ENCODE data around the gene KIF17.

Gene KIF17

DNA sequence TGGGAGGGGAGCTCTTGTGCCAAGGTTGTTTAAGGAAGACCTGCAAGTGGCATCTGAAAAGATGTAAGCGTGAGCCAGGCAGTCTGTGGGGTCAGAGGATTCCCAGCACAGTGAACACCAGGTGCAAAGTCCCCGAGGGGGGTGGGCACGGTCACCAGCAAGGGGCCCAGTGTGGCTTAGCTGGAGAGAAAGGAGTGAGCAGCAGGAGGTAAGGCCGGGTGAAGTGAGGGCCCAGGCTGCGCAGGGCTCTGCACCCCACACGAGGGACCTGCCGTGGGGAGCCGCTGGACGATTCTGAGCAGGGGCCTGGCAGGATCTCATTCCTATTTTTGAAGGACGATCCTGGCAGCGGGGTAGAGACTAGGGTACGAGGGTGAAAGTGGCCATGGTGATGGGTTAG is 60.8 kb downstream of the KIF17 start:
- DNase-seq: no peak

DNA sequence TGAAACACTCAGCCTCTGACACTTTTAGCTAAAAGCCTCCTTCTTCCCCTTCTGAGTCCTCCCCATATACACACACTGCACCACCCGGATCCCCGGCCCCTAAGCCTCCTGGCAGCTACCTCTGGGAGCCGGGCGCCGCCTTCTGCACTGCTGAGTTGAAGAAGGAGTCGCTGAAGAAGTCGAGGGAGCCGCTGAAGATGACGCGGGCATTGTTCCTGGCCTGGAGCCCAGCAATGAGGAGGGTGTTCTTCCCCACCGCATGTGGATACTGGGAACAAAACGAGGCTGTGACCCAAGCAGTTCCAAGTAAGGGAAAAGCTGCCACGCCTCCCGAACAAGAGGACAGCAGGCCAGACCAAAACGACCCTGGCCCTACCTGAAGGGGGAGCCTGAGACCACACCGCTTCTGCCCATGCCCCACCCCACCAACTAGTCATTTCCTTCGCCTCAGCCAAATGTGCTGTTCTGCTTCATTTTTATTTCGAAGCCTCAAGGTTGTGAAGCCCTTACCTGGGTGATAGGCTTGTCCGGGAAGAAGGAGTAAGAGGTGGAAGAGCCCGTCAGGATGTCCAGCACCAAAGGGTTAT is 63.6 kb downstream of the KIF17 start:
- DNase-seq: no peak

DNA sequence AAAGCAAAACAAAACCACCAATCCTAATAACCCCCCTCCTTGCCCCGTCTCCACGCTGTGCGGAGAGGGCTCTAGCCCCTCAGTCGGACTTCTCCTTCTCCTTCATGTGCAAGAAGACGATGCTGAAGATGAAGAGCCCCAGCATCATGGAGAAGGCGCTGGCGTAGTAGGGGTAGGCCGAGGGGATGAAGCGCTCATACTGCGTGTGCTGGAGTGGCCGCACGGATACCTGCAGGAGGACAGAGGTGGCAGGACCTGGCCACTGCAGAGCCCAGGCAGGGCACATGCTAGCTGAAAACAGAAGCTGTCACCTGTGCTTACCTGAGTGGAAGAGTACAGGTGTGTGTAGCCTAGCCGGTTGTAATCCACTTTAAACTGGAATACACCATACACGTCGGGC is 65.5 kb downstream of the KIF17 start:
- no peak for DNase-seq

DNA sequence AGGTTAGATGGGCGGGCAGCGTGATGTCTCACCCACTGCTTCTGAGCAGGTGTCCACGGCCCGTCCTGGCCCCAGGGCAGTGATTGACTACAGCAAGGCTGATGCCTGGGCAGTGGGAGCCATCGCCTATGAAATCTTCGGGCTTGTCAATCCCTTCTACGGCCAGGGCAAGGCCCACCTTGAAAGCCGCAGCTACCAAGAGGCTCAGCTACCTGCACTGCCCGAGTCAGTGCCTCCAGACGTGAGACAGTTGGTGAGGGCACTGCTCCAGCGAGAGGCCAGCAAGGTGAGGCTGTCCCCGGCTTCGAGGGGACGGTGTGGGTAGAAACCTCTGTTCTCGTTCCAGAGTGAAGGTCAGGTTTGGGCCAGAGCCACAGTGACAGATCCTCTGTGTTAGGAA is 68.9 kb downstream of the KIF17 start:
- no peak for DNase-seq

DNA sequence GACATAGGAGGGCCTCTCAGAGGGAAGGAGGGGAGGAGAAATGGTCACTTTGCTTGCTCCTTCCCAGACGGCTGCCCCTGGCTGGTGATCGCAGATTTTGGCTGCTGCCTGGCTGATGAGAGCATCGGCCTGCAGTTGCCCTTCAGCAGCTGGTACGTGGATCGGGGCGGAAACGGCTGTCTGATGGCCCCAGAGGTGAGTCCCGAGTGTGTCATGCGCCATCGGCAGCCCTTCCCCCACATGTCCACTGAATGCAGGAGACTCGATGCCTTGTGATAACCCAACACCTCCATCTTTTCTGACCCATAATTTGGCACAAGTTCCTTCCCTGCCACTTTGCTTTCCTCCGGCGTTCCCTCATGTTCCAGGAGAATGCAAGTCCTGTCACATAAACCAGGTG is 69.4 kb downstream of the KIF17 start:
- no peak for DNase-seq

DNA sequence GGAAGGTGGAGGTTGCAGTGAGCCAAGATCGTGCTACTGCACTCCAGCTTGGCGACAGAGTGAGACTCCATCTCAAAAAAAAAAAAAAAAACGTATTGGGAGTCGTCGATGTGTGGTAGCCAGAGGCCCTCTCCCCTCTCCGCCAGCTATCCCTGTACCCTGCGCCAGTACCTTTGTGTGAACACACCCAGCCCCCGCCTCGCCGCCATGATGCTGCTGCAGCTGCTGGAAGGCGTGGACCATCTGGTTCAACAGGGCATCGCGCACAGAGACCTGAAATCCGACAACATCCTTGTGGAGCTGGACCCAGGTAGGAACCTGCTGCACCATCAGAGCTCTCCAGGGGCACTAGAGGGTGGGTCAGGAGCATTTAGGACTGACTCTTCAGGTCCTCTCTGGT is 72.4 kb downstream of the KIF17 start:
- no peak for DNase-seq

DNA sequence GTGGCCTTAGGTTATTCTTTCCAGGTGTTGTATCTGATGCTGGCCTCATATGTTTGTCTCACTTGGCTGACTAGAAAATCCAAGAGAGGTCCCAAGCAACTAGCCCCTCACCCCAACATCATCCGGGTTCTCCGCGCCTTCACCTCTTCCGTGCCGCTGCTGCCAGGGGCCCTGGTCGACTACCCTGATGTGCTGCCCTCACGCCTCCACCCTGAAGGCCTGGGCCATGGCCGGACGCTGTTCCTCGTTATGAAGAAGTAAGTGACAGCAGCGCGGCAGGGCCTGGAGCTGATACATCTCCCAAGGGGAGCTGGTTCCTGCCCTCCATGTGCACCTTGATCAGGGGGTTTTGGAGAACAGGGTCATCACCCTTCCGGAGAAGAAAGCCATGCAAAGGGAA is 73.4 kb downstream of the KIF17 start:
- no peak for DNase-seq

DNA sequence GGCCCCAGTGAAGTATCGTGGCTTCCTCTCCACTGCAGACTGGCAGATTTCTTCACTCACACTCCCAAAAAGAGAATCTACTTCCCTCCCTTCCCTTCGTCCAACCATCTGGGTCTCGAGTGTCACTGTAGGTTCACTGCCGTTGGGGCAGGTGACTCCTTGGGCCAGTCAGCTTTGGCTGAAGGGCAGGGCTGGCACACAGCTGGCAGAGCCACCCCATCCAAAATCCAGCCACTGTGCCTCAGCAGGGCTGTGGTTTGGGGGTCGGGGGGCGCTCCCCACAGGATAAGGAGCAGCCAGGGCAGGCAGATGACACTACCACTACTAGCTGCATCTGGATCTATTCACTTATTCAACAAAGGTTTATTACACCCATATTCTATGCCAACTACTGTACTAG is 74.7 kb downstream of the KIF17 start:
- no peak for DNase-seq

DNA sequence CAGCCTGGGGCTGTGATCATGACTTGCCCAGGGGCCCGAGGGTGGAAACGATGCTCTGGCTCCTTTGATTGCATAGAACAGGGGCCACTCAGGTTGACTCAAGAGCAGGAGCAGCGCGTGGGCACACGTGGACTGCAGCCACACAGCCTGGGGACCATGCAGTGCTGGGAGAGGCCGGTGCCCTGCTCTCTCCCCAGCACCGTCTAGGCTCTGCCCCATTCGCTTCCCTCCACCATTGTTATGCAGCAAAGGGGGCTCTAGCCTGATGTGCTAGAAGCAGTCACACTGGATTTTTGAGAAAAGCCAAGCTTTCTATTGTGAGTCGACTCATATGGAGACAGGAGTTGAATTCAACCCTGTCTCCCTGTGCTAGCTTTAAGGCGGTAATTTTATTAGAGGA is 75.8 kb downstream of the KIF17 start:
- no peak for DNase-seq

DNA sequence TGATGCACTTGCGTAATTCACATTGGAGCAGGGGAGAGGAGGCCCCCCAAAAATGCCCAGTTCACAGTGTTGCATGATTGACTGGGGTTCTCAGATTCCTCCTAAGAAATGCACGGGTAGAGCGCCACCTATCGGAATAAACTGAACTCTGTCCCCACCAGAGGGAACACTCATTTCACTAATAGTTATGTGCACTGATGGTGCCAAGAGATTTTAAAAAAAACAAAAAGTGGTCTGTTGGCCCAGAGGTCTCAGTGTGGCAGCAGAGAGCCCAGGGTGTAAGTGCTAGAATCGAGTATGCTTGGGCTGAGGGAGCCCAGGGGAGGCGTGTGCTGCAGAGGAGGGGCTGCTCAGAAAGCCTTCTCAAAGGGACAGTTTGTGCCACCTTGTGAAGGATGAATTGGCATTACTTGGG is 77.6 kb downstream of the KIF17 start:
- peak; percentile 64 for DNase-seq

DNA sequence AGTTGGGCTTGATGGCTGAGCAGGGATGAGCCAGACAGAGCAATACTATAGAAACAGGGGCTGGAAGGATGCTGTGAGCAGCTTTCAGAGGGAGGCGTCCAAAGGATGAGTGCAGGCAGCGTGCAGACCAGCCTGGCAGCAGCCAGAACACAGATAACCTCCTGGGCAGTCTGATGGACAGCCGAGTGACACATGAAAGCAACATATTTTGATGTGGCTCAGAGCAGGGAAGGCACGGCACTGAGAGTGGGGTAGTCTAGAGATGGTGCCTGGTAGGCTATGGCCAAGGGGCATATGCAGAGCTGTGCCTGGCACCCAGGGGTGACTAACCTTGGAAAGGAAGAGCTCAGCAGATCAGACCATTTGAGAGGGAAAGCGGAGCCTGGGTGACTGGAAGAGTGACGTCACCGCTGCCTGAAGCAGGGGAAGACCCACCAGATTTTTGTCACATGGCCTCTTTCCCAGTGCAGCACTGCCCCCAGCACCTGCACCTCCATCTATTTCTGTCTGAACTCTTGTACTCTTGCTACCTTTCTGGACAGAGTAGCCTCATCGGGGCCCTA is 80.9 kb downstream of the KIF17 start:
- DNase-seq: no peak

DNA sequence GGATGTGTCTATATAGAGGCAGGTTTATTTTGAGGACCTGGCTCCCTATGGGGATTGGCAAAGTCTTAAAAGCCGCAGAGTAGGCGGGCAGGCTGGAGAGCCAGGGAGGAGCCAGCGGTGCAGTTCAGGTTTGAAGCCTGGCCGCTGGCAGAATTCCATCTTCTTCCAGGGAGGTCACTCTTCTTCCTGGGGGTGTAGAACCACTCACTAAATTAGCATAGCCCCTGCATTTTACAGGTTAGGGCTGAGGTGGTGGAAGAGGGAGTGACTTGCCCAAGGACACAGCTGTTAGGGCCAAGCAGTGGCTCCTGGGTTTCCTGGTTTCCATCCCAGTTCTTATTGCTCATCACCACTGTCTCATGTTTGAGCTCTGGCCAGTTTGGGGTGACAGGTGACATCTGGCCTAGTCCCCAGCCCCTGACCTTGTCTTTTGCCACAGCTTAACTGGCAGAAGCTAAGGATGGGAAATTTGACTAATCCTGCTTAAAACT is 83.2 kb downstream of the KIF17 start:
- peak; percentile 33 for DNase-seq

DNA sequence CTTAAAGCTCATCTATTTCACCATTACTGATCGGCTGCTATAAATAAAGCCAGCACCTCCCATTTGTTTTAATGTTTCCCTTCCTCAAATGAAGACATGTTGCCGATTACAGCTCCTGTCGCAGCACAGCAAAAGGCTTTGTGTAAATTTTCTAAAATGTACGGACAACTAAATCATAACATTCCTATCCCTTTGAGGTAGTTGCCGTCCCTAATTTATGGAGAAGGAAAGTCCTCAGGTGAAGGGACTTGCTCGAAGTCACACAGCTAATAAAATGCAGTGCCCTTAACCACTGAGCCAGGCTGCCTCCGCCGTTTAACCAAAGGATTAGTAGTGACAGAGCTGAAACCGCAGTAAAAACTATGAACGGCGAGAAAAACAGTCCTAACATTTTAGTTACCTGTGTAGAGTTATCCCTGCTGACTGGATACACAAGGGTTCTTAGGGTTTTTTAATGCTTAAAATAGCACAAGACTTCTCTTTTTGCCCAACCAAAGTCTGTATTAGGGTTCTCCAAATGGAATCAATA is 83.7 kb downstream of the KIF17 start:
- no peak for DNase-seq

DNA sequence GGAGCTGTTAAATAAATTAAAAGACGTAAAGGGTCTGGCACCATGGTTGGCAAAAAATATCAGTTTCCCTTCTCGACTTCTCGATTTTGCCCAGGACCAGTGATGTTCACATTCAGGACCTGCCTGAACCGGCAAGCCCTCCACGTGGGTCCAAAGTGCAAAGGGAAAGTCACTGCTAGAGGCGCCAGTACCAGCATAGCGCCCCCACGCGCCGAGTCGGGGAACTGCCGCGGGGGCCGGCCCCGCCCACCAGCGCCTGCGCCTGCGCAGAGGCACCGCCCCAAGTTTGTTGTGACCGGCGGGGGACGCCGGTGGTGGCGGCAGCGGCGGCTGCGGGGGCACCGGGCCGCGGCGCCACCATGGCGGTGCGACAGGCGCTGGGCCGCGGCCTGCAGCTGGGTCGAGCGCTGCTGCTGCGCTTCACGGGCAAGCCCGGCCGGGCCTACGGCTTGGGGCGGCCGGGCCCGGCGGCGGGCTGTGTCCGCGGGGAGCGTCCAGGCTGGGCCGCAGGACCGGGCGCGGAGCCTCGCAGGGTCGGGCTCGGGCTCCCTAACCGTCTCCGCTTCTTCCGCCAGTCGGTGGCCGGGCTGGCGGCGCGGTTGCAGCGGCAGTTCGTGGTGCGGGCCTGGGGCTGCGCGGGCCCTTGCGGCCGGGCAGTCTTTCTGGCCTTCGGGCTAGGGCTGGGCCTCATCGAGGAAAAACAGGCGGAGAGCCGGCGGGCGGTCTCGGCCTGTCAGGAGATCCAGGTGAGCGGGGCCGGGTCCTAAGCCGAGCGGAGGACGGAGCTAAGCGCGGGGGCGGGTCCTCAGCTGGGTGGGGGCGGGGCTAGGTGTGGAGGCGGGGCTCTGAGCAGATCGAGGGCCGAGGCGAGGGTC is 84.4 kb downstream of the KIF17 start, which contains the start of gene PINK1:
Gene PINK1 (plus strand): TSS at position 269 of the 875 bp plus-strand sequence. CDS start 91 bp downstream, at position 360.
- DNase-seq: peak; percentile 96

DNA sequence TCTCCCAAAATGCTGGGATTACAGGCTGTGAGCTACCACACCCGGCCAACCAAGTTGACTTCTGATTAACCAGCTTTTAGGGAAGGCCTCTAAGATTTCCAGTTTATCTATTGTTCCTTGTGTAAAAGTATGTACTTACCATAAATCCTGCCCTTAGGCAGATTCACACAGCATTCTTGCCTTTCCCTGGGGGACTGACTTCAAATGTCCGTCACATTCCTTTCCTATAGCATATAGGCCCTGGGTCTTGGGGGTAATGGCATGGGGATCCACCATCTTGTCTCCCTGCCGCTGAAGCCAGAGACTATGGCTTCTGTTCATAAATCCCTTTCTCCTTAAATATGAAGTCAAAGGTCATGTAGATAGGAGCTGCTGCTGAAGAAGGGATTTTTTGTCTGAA is 85.4 kb downstream of the KIF17 start:
- no peak for DNase-seq

DNA sequence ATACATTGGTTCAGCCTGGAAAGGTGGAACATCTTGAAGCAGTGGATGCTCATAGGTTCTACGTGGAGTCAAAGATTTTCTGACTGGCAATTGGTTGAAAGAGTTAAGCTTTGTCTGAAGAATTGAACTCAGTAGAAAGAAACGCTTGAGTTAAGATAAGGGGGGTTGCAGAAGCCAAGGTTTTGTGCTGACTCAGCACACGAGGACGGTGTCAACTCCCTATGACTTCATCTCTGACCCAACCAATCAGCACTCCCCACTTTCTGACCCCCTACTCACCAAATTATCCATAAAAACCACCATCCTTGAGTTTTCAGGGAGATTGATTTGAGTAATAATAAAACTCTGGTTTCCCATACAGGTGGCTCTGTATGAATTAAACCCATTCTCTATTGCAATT is 87.1 kb downstream of the KIF17 start:
- DNase-seq: no peak

DNA sequence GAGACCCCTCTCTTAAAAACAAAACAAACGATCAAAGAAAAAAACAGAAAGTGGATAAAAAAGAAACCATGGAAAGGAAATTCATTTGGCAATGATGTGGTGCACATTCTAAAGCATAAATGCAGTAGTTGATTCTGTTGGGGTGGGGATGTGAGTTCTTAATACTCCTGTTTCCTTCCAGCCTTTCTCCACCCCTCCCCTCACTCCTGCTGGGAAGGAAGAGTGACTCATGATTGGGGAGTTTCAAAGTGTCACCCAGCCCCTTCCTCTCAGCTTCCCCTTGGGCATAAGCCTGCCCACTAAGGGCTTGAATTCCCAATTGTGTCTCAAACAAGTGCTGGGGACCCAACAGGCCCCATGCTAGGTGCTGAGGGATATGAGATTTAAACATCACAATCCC is 91.3 kb downstream of the KIF17 start:
- DNase-seq: no peak

DNA sequence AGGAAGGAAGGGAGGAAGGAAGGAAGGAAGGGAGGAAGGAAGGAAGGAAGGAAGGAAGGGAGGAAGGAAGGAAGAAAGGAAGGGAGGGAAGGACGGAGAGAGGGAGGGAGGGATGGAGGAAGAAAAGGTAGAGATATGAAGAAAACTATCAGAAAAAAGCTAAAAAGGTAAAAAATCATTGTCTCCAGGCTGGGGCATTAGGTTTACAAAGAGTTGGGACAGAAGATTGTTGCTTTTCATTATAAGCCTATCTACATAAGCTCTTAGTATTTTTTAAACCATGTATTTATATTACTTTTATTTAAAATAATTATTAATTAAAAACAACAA is 91.7 kb downstream of the KIF17 start:
- no peak for DNase-seq

DNA sequence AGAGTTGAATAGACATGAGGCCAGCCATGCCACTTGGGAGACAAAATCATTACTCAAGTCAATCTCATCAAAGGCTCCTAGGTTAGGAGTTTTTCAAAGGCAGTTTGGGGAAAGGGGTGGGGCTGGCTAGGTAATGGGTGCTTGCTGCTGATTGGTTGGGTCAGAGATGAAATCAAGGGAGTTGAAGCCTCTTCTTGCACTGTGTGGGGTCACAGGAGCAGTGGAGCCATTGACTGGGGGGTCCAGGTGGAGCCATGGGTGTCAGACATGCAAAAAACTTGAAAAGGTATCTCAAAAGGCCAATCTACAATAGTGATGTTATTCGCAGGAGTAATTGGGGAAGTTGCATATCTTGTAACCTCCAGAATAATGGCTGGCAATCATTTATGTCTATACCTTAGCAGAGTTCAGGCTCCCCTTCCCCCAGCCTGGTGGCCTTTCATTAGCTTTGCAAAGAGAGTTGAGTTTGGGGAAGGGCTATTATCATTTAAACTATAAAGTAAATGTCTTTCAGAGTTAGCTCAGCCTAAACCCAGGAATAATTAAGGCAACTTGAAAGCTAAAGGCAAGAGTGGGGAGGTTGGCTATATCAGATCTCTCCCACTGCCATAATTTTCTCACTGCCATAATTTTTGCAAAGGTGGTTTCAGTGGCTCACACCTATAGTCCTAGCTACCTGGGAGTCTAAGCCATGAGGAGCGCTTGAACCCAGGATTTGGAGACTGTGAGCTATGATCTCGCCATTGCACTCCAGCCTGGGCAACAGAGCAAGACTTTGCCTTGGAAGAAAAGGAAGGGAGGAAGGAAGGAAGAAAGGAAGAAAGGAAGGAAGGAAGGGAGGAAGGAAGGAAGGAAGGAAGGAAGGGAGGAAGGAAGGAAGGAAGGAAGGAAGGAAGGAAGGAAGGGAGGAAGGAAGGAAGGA is 92.4 kb downstream of the KIF17 start:
- DNase-seq: no peak

DNA sequence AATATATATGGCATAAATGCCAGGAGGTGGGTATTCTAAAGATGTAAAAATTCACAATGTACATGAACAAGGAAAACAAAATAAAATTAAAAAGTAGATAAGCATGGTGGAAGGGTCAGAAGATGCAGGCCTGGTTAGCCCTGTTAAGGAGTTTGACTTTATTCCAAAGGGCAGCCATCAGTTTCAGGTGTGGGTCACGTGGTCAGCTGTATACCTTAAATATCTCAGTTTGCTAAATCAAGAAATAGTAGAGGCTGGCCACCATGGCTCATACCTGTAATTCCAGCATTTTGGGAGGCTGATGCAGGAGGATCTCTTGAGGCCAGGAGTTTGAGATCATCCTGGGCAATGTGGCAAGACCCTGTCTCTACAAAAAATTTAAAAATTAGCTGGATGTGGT is 93.1 kb downstream of the KIF17 start:
- no peak for DNase-seq

DNA sequence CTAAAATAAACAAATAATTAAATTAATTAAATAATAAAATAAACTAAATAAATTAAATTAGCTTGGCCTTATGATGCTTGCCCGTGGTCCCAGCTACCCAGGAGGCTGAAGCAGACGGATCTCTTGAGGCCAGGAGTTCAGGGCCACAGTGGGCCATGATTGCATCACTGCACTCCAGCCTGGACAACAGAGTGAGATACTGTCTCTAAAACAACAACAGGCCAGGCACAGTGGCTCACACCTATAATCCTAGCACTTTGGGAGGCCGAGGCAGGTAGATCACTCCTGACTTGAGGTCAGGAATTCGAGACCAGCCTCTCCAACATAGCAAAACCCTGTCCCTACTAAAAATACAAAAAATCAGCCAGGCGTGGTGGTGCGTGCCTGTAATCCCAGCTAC is 96.8 kb downstream of the KIF17 start:
- no peak for DNase-seq

DNA sequence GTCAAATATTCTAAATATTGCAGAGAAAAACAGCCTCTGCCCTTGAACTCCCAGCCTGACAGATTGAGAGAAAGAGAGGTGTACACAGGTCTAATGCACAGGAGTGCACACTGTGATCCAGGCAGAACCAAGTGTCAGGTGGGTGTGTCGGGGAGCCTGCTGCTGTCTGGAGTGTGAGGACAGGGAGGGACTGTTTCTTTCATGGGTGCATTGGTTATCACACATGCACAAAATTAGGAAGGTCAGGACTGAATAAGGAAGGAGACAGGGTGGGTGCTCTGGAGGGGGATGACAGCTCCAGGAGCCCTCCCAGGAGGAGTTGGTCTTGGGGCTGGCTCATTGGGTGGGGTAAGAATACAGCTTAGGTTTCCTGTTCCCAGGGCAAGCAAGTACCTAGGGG is 97.8 kb downstream of the KIF17 start:
- DNase-seq: no peak

DNA sequence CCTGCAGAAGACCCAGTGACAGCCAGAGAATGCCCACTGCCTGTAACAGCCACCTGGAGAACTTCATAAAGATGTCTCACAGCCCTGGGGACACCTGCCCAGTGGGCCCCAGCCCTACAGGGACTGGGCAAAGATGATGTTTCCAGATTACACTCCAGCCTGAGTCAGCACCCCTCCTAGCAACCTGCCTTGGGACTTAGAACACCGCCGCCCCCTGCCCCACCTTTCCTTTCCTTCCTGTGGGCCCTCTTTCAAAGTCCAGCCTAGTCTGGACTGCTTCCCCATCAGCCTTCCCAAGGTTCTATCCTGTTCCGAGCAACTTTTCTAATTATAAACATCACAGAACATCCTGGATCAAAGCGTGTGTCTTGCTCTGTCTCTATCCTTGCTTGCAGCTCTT is 99.3 kb downstream of the KIF17 start:
- DNase-seq: no peak

Data from retina (tissue), 1 donor.